HL-60 (cell line): ENCODE data around the gene HTRA1.

Source experiments
- DNase-seq, 2 experiments: peaks; one replicate each; pipeline ENCODE4 v3.0.0-alpha.2; 2010 to 2020; ENCODE audit warnings: low read depth in 1 of 2, low spot score in 1 of 2
- H3K27ac ChIP-seq: fragments of 250-450 bp; sonication (Bioruptor Pico); replicated peaks from 2 replicates; pipeline ENCODE4 v1.5.1; 2020; ENCODE audit warnings: mild to moderate bottlenecking, moderate library complexity
- H3K27me3 ChIP-seq: fragments of 250-450 bp; sonication (Bioruptor Pico); 2 replicates; pipeline ENCODE4 v1.5.1; 2021; ENCODE audit warnings: mild to moderate bottlenecking, moderate library complexity; ENCODE audit not compliant: insufficient read depth, poor library complexity, severe bottlenecking
- H3K4me3 ChIP-seq: replicated peaks from 2 replicates; pipeline ENCODE4 v1.5.1; 2011; ENCODE audit warnings: mild to moderate bottlenecking, control low read depth, low read length; ENCODE audit not compliant: insufficient read depth
- CTCF ChIP-seq: IDR thresholded peaks from one replicate; pipeline ENCODE4 v1.5.1; 2011; ENCODE audit warnings: low read length, control low read depth, inconsistent platforms; ENCODE audit not compliant: insufficient read depth
- GABPA ChIP-seq: IDR thresholded peaks from 2 replicates; pipeline ENCODE4 v1.6.1; 2012; ENCODE audit warnings: low read depth
- POLR2AphosphoS5 ChIP-seq: IDR thresholded peaks from 2 replicates; pipeline ENCODE4 v1.6.1; 2012; ENCODE audit warnings: low read depth
- REST ChIP-seq: IDR thresholded peaks from 2 replicates; pipeline ENCODE4 v1.6.1; 2012; ENCODE audit warnings: low read depth; ENCODE audit not compliant: insufficient replicate concordance
- SPI1 ChIP-seq: IDR thresholded peaks from 2 replicates; pipeline ENCODE4 v1.6.1; 2012; ENCODE audit warnings: low read depth, mild to moderate bottlenecking, borderline replicate concordance

Gene HTRA1

DNA sequence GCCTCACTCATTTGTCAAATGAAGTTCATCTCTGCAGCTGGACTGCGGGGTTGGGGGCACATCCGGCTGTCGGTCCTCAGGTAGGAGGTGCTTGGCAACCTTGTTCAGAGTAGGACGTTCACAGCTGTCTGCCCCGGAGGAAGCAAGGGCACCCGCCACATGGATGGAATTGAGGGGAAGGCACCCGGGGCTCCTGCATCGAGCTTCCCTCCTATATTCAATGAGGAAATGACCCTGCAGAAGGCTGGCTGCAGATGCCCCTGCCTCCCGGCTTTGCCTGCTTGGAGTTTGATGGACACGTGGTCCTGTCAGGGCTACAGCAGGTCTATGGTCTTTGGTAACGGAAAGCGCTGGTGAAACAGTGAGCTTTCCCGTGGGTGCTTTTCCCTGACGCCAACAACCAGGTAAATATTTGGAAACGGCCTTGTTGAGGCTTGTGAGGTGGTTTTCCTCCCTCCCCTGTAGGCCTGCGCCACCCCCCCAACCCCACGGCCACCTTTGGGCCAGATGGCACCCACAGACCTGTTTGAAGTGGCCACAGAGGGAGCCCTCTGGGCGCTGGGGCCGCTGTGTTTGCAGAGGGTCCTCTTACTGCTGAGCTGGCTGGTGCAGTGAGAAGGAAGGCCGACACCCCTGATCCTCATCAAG, 32.9 kb downstream of the HTRA1 start:
- Histone ChIP-seq H3K27me3 (no peaks in the 10 kb centered on the region), H3K27ac (no peak overlapping the region), H3K4me3 (no peak overlapping the region)
- DNase-seq: no peak
- TF ChIP-seq SPI1 (no peak), CTCF (no peak), REST (no peak), GABPA (no peak), POLR2AphosphoS5 (no peak)

DNA sequence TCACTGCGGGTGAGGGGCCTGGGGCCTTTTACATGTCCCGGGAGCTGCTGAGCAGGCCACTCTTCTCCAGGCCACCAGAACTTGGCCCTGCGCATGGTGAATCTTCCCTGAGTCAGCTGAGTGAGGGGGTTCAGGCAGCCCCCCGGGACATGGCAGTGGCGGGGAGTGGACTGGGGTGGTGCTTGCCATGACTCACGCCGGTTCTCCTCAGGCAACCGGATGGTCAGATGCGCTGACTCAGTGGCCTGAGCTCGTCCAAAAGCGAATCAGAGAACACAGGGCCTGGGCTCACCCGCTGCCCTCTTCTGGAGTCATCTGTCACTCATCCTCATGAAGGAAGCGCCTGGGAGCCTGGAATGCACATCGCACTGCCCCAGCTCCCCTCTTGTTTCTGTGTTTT, 33.5 kb downstream of the HTRA1 start:
- Histone ChIP-seq H3K4me3 (no peak overlapping the region), H3K27me3 (no peaks in the 10 kb centered on the region), H3K27ac (no peak overlapping the region)
- DNase-seq: no peak
- TF ChIP-seq POLR2AphosphoS5: no peak
- TF ChIP-seq CTCF: no peak
- TF ChIP-seq SPI1: no peak
- TF ChIP-seq REST: no peak
- TF ChIP-seq GABPA: no peak

- Histone ChIP-seq H3K27ac (no peak overlapping the region), H3K27me3 (no peaks in the 10 kb centered on the region), H3K4me3 (no peak overlapping the region)
- no peak for DNase-seq
- TF ChIP-seq REST (no peak), SPI1 (no peak), CTCF (no peak), POLR2AphosphoS5 (no peak), GABPA (no peak)
Measured at GRCh38 chr10:122495406-122496340, 34.3 kb downstream of the HTRA1 start.
